ENCODE data around the gene NCK2. TPM values are rescaled to one million over a fixed set of nuclear protein-coding genes. Genes with fewer than 3 reads are reported as not detected.

NCK2 gene
- total RNA-seq, 1 experiment from 2014 or later: 89.0 TPM

GRCh38 chr2:105907184-105907583, 162.5 kb downstream of the NCK2 start:
- no peaks in the 10 kb centered on the region for H3K27me3 ChIP-seq (replicated peaks; ENCODE audit: control insufficient read depth, insufficient read depth, low read length)
- Mint-ChIP-seq H3K4me1 (ENCODE audit: low read depth, unreplicated experiment) (peaks cover 6% of the 10 kb centered on the region), H3K27me3 (ENCODE audit: insufficient read depth, unreplicated experiment) (no peaks in the 10 kb centered on the region), H3K4me3 (ENCODE audit: unreplicated experiment) (no peak overlapping the region), H3K9me3 (ENCODE audit: unreplicated experiment) (peaks cover 9% of the 10 kb centered on the region), H3K36me3 (ENCODE audit: insufficient read depth, unreplicated experiment) (no peaks in the 10 kb centered on the region), H3K27ac (ENCODE audit: unreplicated experiment) (no peak overlapping the region)
- POLR2A ChIA-PET: no interaction called here
- H3K4me3 ChIP-seq (ENCODE audit: low read depth, low read length): no peak overlapping the region
- DNase-seq: no peak
- TF ChIP-seq CTCF (IDR thresholded peaks at IDR 0.05; ENCODE audit: insufficient read depth in 1 of 2, low read depth in 1 of 2, low read length in 1 of 2, severe bottlenecking in 1 of 2, unreplicated experiment in 1 of 2): no peak
- no TSS peak for BruUV-seq (replicated peaks)
- no peaks in the 10 kb centered on the region for H3K9me3 ChIP-seq
- no peaks in the 10 kb centered on the region for H3K4me1 ChIP-seq
- intact Hi-C loops (cut with micrococcal nuclease; ENCODE audit: unreplicated experiment): no loop called here
- no peaks in the 10 kb centered on the region for H3K36me3 ChIP-seq (ENCODE audit: control insufficient read depth, insufficient read depth, low read length)
- CTCF ChIA-PET: no interaction called here

GRCh38 chr2:105909215-105909614, 164.5 kb downstream of the NCK2 start:
- no peaks in the 10 kb centered on the region for H3K36me3 ChIP-seq (ENCODE audit: control insufficient read depth, insufficient read depth, low read length)
- no peak overlapping the region for H3K4me3 ChIP-seq (ENCODE audit: low read depth, low read length)
- no peaks in the 10 kb centered on the region for H3K27me3 ChIP-seq (replicated peaks; ENCODE audit: control insufficient read depth, insufficient read depth, low read length)
- no peak for DNase-seq
- BruUV-seq (replicated peaks): no TSS peak
- Mint-ChIP-seq H3K9me3 (ENCODE audit: unreplicated experiment) (peaks cover 9% of the 10 kb centered on the region), H3K27ac (ENCODE audit: unreplicated experiment) (no peak overlapping the region), H3K36me3 (ENCODE audit: insufficient read depth, unreplicated experiment) (no peaks in the 10 kb centered on the region), H3K27me3 (ENCODE audit: insufficient read depth, unreplicated experiment) (no peaks in the 10 kb centered on the region), H3K4me3 (ENCODE audit: unreplicated experiment) (no peak overlapping the region), H3K4me1 (ENCODE audit: low read depth, unreplicated experiment) (peaks cover 6% of the 10 kb centered on the region)
- ChIA-PET CTCF (no interaction called here), POLR2A (no interaction called here)
- no peaks in the 10 kb centered on the region for H3K4me1 ChIP-seq
- no peak for TF ChIP-seq CTCF (IDR thresholded peaks at IDR 0.05; ENCODE audit: insufficient read depth in 1 of 2, low read depth in 1 of 2, low read length in 1 of 2, severe bottlenecking in 1 of 2, unreplicated experiment in 1 of 2)
- no peaks in the 10 kb centered on the region for H3K9me3 ChIP-seq
- intact Hi-C loops (cut with micrococcal nuclease; ENCODE audit: unreplicated experiment): no loop called here

GRCh38 chr2:105910497-105911238, 166.0 kb downstream of the NCK2 start:
- Mint-ChIP-seq H3K4me1 (ENCODE audit: low read depth, unreplicated experiment) (peaks cover 6% of the 10 kb centered on the region), H3K9me3 (ENCODE audit: unreplicated experiment) (peaks cover 9% of the 10 kb centered on the region), H3K36me3 (ENCODE audit: insufficient read depth, unreplicated experiment) (no peaks in the 10 kb centered on the region), H3K4me3 (ENCODE audit: unreplicated experiment) (no peak overlapping the region), H3K27me3 (ENCODE audit: insufficient read depth, unreplicated experiment) (no peaks in the 10 kb centered on the region), H3K27ac (ENCODE audit: unreplicated experiment) (no peak overlapping the region)
- Histone ChIP-seq H3K4me1 (no peaks in the 10 kb centered on the region), H3K4me3 (ENCODE audit: low read depth, low read length) (no peak overlapping the region), H3K36me3 (ENCODE audit: control insufficient read depth, insufficient read depth, low read length) (no peaks in the 10 kb centered on the region), H3K9me3 (no peaks in the 10 kb centered on the region), H3K27me3 (replicated peaks; ENCODE audit: control insufficient read depth, insufficient read depth, low read length) (no peaks in the 10 kb centered on the region)
- ChIA-PET POLR2A (no interaction called here), CTCF (no interaction called here)
- no peak for TF ChIP-seq CTCF (IDR thresholded peaks at IDR 0.05; ENCODE audit: insufficient read depth in 1 of 2, low read depth in 1 of 2, low read length in 1 of 2, severe bottlenecking in 1 of 2, unreplicated experiment in 1 of 2)
- intact Hi-C loops (cut with micrococcal nuclease; ENCODE audit: unreplicated experiment): no loop called here
- peak in 1 of 2 experiments; percentile 17 for DNase-seq
- BruUV-seq (replicated peaks): no TSS peak
